ENCODE results near the gene UQCRFS1.

DNA sequence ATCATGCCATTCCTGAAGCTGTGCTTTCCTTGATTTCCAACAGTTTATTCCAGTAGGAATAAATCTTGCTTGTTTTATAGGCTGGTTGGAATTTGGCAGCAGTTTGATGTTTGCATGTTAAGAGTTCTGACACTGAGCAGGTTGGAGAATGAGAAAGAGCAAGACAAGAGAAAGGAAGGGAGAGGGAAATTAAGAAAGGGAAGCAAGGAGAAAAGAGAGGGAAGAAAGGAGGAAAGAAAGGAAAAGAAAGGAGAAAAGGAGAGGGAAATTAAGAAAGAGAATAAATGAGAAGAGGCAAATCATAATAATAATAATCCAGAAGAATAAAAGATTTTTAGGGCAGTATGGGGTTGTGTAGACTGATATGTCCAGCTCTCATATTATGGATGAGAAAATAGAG lies 28.4 kb upstream of the UQCRFS1 start:
- TF ChIP-seq, protein P1, sequence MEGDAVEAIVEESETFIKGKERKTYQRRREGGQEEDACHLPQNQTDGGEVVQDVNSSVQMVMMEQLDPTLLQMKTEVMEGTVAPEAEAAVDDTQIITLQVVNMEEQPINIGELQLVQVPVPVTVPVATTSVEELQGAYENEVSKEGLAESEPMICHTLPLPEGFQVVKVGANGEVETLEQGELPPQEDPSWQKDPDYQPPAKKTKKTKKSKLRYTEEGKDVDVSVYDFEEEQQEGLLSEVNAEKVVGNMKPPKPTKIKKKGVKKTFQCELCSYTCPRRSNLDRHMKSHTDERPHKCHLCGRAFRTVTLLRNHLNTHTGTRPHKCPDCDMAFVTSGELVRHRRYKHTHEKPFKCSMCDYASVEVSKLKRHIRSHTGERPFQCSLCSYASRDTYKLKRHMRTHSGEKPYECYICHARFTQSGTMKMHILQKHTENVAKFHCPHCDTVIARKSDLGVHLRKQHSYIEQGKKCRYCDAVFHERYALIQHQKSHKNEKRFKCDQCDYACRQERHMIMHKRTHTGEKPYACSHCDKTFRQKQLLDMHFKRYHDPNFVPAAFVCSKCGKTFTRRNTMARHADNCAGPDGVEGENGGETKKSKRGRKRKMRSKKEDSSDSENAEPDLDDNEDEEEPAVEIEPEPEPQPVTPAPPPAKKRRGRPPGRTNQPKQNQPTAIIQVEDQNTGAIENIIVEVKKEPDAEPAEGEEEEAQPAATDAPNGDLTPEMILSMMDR (IDR thresholded peaks at IDR 0.05 in 4 of 5, conservative IDR thresholded peaks at IDR 0.05 in 1 of 5), result no peak
- TF ChIP-seq POLR2A (IDR thresholded peaks at IDR 0.05), result no peak
